Astrocyte of the spinal cord (primary cell): ENCODE data around the gene TBL1XR1.

ENCODE experiments used
- DNase-seq: peaks from one replicate; pipeline ENCODE4 v3.0.0; 2011; ENCODE audit warnings: low read depth, low spot score
- H3K4me3 ChIP-seq: 2 replicates; pipeline ENCODE4 v1.5.1; 2011; ENCODE audit warnings: low read depth, mild to moderate bottlenecking, low read length, moderate library complexity
- in situ Hi-C: cut with HindIII; loops from 2 replicates; pipeline ENCODE4 v1.10.0; 2017; ENCODE audit warnings: low sequenced_read_pairs
- TF ChIP-seq, protein P1 (sequence below): IDR thresholded peaks from 2 replicates; pipeline ENCODE4 v1.5.1; 2012; ENCODE audit warnings: low read depth, mild to moderate bottlenecking, low read length, inconsistent platforms

Gene TBL1XR1

DNA sequence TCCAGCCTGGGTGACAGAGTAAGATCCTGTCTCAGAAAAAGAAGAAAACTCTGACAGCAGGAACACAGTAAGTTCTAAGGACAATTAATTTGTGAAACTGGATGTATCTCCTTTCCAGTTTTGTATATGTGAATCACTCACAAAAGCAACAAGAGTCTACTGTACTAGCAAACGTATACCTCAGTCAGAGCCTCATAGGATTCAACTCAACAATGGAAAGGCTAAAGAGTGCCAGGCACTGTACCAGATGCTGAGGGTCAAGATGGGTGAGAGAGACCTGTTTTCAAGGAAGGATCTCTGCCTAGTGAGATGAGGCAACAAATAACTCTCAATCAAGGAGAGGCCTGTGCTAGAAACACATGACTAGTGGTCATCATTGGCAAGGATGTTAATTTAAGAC, 14.9 kb downstream of the TBL1XR1 start:
- in situ Hi-C loops = no loop called here
- TF ChIP-seq, protein P1, sequence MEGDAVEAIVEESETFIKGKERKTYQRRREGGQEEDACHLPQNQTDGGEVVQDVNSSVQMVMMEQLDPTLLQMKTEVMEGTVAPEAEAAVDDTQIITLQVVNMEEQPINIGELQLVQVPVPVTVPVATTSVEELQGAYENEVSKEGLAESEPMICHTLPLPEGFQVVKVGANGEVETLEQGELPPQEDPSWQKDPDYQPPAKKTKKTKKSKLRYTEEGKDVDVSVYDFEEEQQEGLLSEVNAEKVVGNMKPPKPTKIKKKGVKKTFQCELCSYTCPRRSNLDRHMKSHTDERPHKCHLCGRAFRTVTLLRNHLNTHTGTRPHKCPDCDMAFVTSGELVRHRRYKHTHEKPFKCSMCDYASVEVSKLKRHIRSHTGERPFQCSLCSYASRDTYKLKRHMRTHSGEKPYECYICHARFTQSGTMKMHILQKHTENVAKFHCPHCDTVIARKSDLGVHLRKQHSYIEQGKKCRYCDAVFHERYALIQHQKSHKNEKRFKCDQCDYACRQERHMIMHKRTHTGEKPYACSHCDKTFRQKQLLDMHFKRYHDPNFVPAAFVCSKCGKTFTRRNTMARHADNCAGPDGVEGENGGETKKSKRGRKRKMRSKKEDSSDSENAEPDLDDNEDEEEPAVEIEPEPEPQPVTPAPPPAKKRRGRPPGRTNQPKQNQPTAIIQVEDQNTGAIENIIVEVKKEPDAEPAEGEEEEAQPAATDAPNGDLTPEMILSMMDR = no peak
- no peak for DNase-seq
- H3K4me3 ChIP-seq = no peak overlapping the region

DNA sequence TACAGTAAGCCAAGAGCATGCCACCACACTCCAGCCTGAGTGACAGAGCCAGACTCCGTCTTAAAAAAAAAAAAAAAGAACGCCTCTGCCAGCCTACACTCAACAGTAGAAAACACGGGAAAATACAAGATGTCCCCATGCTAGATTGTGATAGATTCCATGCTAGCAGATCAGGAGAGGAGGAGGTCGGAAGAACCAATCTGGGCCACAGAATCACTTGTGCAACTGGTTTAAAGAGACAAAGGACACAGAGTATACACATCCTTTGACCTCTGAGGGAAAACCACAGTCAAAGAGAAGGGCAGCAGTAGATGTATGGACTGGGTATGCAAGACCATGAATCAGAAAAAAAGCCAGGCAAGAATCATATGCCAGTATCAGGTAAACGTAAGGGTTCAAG, 15.9 kb downstream of the TBL1XR1 start:
- in situ Hi-C loops = no loop called here
- TF ChIP-seq, protein P1 = no peak
- no peak for DNase-seq
- H3K4me3 ChIP-seq = no peak overlapping the region

DNA sequence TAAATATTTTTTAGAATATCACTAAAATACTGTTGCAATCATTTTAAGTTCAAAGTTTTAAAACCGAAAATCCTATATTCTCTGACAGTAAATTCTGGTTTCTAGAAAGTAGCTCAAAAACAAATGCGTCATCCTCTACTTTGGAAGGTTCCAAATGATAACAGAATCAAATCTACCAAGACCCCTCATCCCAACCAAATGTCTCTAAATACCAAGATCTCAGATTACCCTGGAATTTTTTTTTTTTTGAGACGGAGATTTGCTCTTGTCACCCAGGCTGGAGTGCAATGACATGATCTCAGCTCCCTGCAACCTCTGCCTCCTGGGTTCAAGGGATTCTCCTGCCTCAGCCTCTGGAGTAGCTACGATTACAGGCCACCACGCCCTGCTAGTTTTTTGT, 16.8 kb downstream of the TBL1XR1 start:
- H3K4me3 ChIP-seq = no peak overlapping the region
- in situ Hi-C loops = no loop called here
- no peak for DNase-seq
- TF ChIP-seq, protein P1 = no peak

DNA sequence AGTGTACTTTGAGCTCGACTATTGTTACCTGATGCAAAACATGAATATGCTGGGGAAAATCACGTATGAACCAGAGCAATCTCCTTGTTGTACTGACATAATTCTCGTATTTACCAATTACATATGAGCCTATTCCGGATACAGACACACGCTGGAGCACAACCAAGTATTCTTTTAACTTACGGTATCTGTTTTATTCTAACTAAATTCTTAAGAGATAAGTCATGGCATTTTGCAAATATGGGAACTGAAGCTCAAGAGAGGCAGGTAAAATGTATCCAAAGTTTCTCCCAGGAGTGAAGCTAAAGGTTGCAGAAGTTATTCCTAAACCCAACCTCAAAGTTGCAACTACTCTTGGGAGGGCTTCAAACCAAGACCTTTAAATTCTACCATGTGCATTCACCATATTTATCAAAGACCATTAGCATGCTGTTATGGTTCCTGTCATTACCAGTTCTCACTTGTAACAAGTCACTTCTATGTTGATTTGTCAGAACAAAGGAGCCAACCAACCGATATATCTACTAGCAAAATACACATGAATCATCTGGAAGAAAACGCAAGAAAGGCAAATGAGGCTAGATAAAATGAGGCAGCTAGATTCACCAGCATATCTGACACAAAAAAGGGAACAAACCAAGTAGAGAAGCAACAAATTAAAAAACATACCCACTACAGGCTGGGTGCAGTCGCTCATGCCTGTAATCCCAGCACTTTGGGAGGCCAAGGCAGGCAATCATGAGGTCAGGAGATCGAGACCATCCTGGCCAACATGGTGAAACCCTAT, 17.8 kb downstream of the TBL1XR1 start:
- H3K4me3 ChIP-seq = no peak overlapping the region
- DNase-seq = no peak
- TF ChIP-seq, protein P1 = no peak
- in situ Hi-C loops = no loop called here

DNA sequence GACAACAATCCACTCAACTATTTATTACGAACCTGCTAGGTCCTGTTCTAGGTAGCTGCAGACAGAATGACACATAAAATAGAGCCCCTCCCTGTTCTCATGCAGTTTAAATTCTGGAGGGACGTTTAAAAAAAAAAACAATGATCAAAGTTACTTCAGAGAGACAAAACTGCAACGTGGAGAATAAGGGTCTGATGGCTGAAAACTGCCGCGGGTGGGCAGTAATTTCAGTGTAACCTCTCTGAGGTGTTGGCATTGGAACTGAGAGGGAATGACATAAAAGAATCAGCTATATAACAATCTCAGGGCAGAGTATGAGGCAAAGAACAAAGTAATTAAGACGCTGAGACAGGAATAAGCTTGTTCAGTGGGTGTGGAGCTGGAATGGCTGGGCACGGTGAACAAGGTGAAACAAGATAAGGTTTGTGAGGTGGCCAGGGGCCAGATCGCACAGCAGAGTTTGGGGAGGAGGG, 19.5 kb downstream of the TBL1XR1 start:
- no peak for DNase-seq
- in situ Hi-C loops = no loop called here
- no peak overlapping the region for H3K4me3 ChIP-seq
- TF ChIP-seq, protein P1 = no peak

DNA sequence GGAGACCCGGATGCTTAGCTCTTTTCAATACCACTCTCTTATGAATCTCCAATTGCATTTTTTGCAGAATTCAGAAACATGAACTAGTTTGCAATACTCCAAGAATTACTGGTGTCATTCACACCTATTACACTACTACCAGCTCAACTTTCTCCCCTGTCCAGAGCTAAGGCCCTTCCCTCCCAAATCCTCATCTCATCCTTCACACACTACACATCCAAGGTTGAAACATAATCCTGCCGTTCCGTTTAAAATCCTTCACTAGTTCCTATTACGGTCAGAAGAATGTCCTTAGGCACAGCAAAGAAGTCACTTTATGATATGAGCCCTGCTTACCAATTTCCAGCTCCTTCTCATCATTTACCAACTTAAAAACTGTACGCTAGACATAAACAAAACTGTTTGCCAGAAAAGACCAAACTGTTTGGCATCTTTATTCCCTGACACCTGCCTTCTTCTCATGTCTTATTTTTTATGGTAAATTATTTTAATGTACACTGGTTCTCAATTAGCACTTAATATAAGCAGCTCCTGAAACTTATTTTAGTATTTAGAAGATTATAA, 22.6 kb downstream of the TBL1XR1 start:
- TF ChIP-seq, protein P1 = no peak
- no peak overlapping the region for H3K4me3 ChIP-seq
- in situ Hi-C loops = no loop called here
- no peak for DNase-seq
